Neural crest cell (in vitro differentiated cells): ENCODE results near the gene RNF39. TPM values are rescaled to one million over a fixed set of nuclear protein-coding genes. Genes with fewer than 3 reads are reported as not detected.

Source experiments
- DNase-seq: peaks from one replicate; pipeline ENCODE4 v3.0.0; 2021; ENCODE audit warnings: low read depth, mixed read lengths, low spot score
- H3K27ac Mint-ChIP-seq: one replicate; pipeline ENCODE4 v1.8.0; 2021; ENCODE audit warnings: mild to moderate bottlenecking, mixed read lengths; ENCODE audit not compliant: unreplicated experiment
- H3K27me3 Mint-ChIP-seq: 2 replicates; pipeline ENCODE4 v1.8.0; 2021; ENCODE audit warnings: low read depth, mild to moderate bottlenecking, mixed read lengths
- H3K36me3 Mint-ChIP-seq: 2 replicates; pipeline ENCODE4 v1.8.0; 2021; ENCODE audit warnings: low read depth, mild to moderate bottlenecking, mixed read lengths
- H3K4me1 Mint-ChIP-seq: 2 replicates; pipeline ENCODE4 v1.8.0; 2021; ENCODE audit warnings: mixed read lengths
- H3K4me3 Mint-ChIP-seq: one replicate; pipeline ENCODE4 v1.8.0; 2021; ENCODE audit warnings: mild to moderate bottlenecking, mixed read lengths
- H3K9me3 Mint-ChIP-seq: 2 replicates; pipeline ENCODE4 v1.8.0; 2021; ENCODE audit warnings: mixed read lengths
- total RNA-seq: library from RNA; stranded (reverse); gene quantifications from 2 replicates; pipeline ENCODE4 v1.2.1, GENCODE V29; 2021
- TF ChIP-seq, protein P1 (sequence below): fragments of 200-600 bp; sonication (generic); conservative IDR thresholded peaks from 2 replicates; pipeline ENCODE4 v1.5.0; 2021; ENCODE audit warnings: antibody characterized with exemption, mild to moderate bottlenecking

The RNF39 gene
- total RNA-seq, 1 donor from 2014 or later: not detected

DNA sequence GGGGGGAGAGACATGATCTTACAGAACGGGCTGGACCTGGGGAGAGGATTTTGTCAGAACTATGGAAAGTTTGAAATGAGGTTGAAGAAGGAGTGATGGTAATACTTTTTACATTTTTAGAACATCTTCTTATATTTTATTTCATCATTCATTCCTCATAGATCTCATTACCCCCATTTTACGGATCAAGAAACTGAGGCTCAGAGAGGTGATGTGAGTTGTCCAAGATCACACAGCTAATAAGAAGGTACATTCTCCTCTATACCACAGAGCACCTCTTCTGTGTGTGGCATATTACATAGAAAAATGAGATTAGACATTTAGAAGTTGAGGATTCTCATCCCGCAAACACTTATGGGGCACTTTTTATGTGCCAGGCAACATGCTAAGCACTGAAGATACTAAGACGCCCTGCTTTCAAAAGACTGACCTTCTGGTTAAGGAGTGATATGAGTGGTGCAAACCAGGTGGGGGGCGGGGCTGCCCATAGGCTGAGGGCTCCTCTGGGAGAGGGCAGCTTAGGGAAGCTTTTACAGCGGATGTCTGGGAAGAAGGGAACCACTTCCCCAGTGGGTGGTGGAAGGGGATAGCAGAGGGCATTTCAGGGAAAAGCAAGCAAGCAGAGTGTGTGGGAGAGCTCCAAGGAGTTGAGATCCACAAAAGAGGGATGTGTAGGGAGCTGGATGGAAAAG, 17.4 kb upstream of the RNF39 start:
- Mint-ChIP-seq H3K9me3 (no peaks in the 10 kb centered on the region), H3K4me1 (peaks cover 6% of the 10 kb centered on the region), H3K4me3 (no peak overlapping the region), H3K27ac (no peak overlapping the region), H3K36me3 (no peaks in the 10 kb centered on the region), H3K27me3 (peaks cover 95% of the 10 kb centered on the region)
- TF ChIP-seq, protein P1, sequence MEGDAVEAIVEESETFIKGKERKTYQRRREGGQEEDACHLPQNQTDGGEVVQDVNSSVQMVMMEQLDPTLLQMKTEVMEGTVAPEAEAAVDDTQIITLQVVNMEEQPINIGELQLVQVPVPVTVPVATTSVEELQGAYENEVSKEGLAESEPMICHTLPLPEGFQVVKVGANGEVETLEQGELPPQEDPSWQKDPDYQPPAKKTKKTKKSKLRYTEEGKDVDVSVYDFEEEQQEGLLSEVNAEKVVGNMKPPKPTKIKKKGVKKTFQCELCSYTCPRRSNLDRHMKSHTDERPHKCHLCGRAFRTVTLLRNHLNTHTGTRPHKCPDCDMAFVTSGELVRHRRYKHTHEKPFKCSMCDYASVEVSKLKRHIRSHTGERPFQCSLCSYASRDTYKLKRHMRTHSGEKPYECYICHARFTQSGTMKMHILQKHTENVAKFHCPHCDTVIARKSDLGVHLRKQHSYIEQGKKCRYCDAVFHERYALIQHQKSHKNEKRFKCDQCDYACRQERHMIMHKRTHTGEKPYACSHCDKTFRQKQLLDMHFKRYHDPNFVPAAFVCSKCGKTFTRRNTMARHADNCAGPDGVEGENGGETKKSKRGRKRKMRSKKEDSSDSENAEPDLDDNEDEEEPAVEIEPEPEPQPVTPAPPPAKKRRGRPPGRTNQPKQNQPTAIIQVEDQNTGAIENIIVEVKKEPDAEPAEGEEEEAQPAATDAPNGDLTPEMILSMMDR: no peak
- DNase-seq: no peak

DNA sequence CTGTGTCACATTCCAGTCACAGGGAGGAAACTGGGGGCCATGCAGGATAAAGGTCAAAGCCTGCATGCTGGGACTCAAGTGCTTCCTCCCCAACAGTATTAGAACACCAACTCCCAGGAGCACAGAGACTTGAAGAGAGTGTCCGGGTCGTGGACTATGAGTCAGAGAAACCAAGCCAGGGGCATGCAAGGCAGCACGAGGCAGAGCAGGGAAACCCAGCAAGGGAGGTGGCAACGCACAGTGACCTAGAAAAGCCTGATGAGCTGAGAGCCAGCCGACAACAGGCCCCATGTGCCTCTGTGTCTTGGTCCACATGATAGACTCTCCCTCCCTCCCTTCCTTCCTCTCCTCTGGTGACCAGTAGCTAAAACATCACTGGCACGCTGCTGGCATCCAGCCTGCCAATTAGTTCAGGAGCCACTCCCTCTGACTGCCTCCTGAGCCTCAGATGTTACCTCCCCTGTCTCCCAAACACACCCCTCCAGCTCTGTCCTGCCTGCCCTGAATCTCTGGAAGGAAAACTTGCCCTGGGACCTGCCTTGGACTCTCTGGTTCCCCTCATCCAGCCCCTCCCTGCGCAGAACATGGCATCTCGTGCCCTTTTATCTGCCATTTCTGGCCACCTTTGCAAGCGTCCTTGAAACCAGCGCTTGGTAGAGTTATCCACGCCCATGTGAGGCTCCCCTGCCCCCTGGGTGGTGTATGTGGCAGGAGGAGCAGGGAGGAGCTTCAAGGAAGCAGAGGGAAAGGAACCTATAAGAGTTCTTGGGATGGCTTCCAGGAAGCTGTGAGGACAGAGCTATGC, 16.2 kb upstream of the RNF39 start:
- peaks cover 6% of the 10 kb centered on the region for H3K4me1 Mint-ChIP-seq
- TF ChIP-seq, protein P1: no peak
- no peak for DNase-seq
- H3K9me3 Mint-ChIP-seq: no peaks in the 10 kb centered on the region
- peaks cover 95% of the 10 kb centered on the region for H3K27me3 Mint-ChIP-seq
- H3K4me3 Mint-ChIP-seq: no peak overlapping the region
- H3K27ac Mint-ChIP-seq: no peak overlapping the region
- no peaks in the 10 kb centered on the region for H3K36me3 Mint-ChIP-seq

DNA sequence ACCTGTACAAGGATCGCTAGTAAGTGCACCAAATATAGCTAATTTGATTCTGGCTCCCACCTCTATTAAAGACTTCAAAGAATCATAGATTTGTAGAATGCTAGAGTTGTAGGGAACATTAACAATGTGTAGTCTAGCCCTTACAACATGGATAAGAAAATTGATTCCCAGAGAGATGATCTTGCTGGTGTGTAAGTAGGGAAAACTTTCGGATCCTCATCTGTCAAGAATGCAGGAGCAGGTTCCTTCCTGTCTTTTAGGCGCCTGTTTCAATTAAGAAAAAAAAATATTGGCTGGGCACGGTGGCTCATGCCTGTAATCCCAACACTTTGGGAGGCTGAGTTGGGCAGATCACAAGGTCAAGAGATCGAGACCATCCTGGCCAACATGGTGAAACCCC, 12.3 kb upstream of the RNF39 start:
- Mint-ChIP-seq H3K27ac (no peak overlapping the region), H3K4me1 (no peaks in the 10 kb centered on the region), H3K9me3 (no peaks in the 10 kb centered on the region), H3K27me3 (peaks cover 76% of the 10 kb centered on the region), H3K4me3 (no peak overlapping the region), H3K36me3 (no peaks in the 10 kb centered on the region)
- DNase-seq: no peak
- TF ChIP-seq, protein P1: no peak

DNA sequence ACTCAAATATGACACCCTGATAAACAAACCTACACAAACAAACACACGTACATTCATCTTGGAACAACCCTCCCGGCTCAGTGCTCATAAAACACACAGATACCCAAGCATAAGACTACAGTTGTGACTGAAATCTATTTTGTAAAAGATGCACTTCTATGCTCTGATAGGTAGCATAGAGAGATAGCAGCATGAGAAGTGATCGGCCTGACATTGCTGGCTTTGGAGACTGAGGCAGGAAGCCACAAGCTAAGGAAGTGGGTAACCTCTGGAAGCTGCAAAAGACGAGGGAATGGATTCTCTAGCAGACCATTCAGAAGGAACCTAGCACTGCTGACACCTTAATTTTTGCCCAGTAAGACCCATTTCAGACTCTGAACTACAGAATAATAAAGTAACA, 1.6 kb upstream of the RNF39 start:
- no peak overlapping the region for H3K4me3 Mint-ChIP-seq
- TF ChIP-seq, protein P1: no peak
- no peak for DNase-seq
- H3K27me3 Mint-ChIP-seq: peaks cover 84% of the 10 kb centered on the region
- H3K27ac Mint-ChIP-seq: no peak overlapping the region
- no peaks in the 10 kb centered on the region for H3K9me3 Mint-ChIP-seq
- H3K4me1 Mint-ChIP-seq: peaks cover 4% of the 10 kb centered on the region
- H3K36me3 Mint-ChIP-seq: peaks cover 5% of the 10 kb centered on the region

DNA sequence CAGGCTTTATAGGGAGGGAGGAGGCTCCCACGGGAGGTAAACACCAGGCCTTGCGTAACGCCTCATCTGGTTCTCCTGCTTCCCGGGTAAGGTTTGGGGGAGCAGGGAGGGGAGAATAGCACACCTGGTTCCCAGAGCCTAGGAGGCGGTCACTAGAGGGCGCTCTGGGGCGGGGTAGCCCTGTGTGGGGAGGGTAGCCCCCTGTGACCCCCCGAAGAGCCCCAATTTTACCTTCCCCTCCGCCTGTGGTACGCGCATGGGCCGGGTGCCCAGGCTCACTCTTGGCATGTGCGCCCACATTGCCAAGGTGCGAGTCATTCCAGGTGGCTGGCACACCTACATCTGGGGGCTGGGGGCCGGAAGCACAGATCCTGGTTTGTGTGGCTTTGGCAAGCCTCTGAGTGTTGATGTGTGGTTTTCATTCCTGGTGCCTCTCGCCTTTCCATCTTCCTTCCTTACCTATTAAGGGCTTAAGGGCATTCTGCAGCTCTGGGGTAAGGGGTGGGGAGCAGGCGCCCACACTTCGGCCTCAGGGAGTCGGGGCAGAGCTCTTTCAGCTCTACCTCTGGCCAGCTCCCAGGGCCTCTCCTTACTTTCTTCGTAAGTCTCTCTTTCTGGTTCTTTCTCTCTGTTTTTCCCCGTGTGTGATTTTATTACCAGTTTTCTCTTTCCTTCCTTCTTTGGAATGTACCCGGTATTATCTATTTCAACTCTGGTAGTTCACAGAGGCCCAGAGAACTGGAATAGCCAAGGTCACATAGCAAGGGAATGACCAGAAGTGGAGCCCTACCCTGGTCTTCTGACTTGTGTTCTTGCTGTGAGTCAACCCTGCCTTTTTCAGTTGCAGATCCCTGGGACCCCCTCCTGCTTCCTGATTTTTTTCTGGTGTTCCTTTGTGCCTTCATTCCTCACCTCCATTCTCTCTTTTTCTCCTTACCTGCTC, 492 bp upstream of the RNF39 start:
- H3K36me3 Mint-ChIP-seq: peaks cover 5% of the 10 kb centered on the region
- H3K27me3 Mint-ChIP-seq: peaks cover 94% of the 10 kb centered on the region
- TF ChIP-seq, protein P1: peak; percentile 47
- peaks cover 8% of the 10 kb centered on the region for H3K4me1 Mint-ChIP-seq
- H3K27ac Mint-ChIP-seq: no peak overlapping the region
- no peak for DNase-seq
- H3K9me3 Mint-ChIP-seq: no peaks in the 10 kb centered on the region
- H3K4me3 Mint-ChIP-seq: peak overlapping the region; percentile 58
